ENCODE measurements around the gene CCDC6.

The CCDC6 gene

DNA sequence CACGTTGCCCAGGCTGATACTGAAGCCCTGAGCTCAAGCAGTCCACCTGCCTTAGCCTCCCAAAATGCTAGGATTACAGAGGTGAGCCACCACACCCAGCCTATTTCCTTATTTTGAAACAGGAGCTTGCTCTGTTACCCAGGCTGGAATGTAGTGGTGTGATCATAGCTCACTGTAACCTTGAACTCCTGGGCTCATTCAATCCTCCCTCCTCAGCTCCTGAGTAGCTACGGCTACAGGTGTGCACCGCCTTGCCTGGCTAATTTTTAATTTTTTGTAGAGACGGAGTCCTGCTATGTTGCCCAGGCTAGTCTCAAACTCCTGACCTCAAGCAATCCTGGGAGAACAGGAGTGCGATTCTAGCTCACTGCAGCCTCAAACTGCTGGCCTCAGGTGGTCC lies 164.8 kb downstream of the CCDC6 start:
- TF ChIP-seq CTCF (IDR thresholded peaks at IDR 0.05; ENCODE audit: low read depth, low read length) = no peak

DNA sequence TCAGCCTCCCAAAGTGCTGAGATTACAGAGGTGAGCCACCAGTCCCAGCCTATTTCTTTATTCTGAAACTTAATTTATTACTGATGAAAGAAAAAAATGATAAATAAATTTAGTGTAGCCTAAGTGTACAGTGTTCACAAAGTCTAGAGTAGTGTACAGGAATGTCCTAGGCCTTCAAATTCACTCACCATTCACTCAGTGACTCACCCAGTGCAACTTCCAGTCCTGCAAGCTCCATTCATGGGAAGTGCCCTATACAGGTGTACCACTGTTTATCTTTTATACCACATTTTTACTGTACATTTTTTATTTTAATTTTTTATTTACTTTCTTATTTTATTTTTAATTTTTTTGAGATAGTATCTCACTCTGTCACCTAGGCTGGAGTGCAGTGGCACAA lies 165.3 kb downstream of the CCDC6 start:
- no peak for TF ChIP-seq CTCF (IDR thresholded peaks at IDR 0.05; ENCODE audit: low read depth, low read length)
- no peak overlapping the region for H3K4me3 ChIP-seq (ENCODE audit: low read depth, low read length)

More for the DNA sequence above, 164.8 kb downstream of the CCDC6 start:
- no peak overlapping the region for H3K4me3 ChIP-seq (ENCODE audit: low read depth, low read length)
